ENCODE results near the gene ATP5F1A.
A peak's percentile ranks its signal among the peaks of the same experiment; 100 is the strongest.

The ATP5F1A gene

DNA sequence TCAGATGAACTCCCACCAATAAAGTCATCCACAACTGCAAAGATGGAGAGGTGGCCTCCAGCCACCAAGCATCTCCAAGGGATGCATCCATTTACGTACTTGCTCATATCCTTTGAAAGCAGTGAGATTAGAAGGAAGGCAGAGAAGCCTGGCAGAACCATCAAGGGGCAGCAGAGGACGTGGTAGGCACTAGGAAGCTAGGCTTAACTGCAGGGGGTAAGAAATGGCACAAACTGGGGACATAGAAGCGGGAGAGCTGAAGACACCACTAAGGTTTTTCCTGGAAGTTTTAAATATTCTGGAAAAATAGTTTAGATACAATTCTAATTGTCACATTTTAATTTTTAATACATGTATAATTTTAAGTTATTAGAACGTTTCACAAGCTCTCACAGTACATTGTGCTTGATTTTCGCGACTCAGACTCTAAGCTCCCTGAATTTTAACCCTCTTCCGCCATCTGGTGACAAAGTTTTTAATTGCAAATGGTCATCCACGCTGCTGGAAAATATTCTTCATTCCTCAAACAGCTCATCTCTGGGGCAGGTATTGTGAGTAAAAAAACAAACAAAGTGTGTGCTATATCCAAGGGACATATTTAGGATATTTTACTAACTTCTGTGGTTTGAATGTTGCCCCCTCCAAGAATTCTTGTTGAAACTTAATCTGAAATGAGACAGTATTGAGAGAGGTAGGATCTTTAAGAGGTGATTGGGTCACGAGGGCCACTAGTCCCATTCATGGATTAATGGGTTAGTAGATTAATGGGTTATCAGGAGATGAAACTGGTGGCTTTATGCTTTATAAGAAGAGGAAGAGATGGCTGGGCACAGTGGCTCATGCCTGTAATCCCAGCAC, 24.4 kb downstream of the ATP5F1A start:
- DNase-seq (ENCODE audit: low spot score), result peak; percentile 52

DNA sequence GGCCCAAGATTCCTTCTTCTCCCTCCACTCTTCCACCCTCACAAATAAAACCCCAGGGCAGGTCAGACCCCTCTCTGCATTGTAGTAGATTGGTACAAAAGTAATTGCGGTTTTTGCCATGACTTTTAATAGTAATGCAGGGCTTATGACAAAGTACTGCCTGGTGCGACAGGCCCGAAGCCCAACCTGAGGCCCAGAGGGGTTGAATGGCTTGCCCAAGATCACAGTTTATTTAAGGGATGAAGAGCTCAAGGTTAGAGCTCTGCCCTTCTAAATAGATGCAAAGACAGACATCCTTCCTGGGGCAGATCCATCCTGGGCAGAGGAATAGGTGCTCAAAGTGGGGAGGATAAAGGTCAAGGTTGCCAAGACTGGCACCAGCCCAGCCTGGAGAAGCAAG, 25.1 kb downstream of the ATP5F1A start:
- DNase-seq (ENCODE audit: low spot score), result no peak

DNA sequence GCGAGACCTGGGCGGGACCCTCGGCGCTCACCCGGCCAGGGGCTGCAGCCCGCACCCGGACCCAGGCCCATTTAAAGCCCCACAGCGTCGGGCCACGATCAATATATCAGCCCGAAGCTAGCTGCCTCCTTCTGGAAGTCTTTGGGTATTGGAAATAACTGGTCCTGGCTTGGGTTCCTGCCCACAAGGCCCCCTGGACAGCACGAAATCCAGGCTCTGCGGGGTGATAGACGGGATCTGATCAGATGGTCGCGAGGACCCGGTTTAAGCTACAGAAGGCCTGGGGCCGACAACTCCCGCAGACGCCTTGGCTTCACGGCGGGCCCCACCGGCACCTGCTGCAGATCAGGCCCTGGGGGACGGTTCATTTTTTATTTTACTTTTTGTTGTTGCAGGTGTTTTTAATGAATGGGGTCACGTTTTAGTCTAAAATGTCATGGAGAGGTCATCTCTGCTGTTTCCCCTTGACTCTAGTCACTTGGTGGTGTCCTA, 25.7 kb downstream of the ATP5F1A start:
- DNase-seq (ENCODE audit: low spot score), result no peak

DNA sequence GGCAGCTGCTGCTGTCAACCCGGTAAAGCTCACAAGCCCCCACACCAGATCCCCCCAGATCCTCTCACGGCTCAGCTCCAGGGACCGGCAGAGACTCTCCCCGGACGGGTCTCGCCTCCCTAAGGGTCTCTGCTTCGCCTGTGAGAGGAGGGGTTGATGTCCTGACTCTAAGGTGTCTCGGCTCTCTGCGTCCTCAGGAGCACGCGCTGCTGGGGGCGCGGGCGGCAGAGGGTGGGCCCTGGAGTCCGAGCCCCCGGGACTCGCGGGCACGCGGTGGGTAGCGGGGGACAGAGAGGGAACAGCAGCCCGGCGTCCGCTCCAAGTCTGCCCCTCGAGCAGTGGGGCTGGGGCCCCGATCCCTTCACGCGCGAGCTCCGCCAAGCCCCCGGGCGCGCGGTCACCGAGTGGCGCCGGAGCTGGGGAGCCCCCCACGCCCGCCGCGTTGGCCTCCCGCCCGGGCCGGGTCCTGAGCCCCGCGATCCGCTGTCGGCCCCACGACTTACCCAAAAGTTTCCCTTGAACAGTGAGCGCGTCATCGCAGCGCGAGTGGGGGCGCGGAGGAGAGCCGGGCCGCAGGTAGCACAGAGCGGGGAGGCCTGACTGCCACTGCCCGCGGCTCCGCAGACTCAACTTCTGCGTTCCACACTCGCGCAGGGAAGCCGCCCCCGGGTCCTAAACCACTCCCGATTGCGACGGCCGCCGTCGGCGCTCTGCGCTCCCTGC, 26.3 kb downstream of the ATP5F1A start, which contains the start of gene PSTPIP2:
PSTPIP2 (minus strand) TSS at position 608 of the 723 bp plus-strand sequence; CDS start at position 536, 72 bp downstream.
- DNase-seq (ENCODE audit: low spot score), result peak; percentile 85

DNA sequence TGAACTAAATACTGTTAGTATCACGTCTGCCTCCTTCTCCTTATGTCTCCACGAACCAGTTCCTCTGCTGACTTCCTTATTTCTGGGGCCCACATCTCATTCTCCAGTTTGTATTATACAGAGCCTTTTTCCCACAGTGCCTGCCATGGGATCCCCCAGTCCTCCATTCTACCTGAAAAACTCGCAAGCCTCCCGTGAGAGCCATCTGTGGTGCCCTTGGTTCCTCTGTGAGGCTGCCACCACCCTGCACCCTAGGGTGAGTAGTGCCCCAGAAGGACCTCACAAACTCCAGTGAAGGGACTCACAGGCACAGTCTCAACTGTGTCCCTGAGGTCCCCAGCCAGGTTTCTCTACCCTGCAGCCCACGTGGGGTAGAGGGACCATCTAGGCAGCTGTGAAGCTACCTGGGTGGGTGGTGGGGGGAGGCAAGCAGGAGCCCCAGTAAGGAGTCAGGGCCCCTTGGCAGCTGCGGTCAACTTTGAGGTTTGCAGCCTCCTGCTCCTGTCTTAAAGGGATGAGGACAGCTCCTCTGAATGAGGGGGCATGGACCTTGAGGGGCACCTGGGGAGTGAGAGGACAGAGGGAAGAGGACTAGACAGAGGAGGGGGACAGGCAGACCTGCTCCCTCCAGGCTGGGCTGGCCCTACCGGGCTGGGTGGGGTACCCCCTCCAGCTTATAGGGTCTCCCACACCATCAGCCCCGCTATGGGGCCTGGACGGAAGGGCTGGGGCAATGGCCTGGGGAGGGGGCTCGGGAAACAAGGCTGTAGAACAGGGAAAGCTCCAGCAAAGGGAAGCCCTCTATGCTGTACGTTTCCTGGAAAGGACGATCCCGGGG, 27.1 kb downstream of the ATP5F1A start:
- DNase-seq (ENCODE audit: low spot score), result no peak

DNA sequence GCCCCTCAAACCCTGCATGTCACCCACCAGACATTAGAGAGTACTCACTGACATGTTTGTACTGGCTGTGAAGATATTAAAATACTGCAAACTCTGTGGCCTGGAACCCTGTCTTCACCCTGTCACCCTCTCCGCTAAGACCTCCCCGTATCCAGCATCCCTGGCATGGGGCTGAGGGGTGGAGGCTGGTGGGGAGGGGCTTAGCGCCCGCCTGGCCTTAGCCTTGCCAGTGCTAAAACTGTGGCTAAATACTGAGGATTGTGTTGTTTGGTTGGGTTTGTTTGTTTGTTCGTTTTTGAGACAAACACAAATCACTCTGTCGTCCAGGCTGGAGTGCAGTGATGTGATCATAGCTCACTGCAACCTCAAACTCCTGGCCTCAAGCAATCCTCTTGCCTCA, 27.9 kb downstream of the ATP5F1A start:
- no peak for DNase-seq (ENCODE audit: low spot score)

DNA sequence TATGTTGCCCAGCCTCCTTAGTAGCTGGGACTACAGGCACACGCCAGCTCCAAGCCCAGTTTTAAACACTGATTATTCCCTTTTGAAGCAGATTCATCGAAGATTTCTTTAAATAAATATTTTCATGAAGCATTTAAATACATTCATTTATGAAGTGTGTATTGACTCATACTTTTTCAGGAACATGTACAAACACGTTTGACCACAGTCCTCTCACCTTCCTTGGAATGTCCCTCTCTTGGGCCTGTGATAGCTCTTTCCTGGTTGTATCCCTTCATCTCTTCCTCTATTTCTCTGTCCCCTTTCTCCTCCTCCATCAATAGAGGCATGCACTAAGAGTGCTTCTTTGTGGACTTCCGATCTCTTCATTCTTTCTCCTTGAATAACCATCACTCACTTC, 28.6 kb downstream of the ATP5F1A start:
- DNase-seq (ENCODE audit: low spot score), result no peak

DNA sequence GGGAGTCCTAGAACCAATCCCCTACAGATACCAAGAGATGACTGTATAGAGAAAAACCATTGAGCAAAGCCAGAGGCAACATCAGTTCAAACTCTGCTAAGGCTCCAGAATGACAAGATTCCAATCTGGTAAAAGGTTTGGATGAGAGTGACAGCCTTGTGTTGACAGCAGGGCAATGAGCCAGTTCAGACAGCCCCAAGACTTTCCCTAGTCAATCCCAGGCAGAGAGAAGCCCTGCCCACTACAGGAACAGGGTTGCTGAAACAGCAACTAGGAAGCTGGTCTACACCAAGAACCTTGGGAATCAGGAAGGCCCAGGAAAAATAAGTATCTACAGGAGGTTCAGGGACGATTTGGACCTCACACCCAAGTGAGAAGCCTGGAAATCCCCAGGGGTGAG, 29.3 kb downstream of the ATP5F1A start:
- DNase-seq (ENCODE audit: low spot score), result no peak

DNA sequence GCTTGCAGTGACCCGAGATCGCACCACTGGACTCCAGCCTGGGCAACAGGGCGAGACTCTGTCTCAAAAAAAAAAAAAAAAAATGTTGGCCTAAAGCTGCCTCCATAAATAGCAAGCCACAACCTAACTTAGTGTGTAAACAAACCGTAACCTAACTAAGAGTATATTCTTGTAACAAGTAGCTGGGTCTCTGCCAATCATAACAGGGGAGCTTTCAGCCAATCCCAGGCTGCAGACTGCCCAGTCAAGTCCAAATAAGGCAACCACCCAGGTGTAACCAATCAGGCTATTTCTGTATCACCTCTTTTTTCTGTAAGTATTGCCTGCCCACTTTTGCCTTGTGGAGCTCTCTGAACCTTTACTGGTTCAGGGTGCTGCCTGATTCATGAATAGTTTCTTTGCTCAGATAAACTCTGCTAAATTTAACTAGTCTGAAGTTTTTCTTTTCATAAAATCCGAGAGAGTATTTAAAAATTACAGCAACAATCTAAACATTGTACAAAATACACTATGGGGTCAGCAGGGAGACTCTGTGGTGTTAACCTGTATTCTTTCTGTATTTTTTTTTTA, 30.6 kb downstream of the ATP5F1A start:
- no peak for DNase-seq (ENCODE audit: low spot score)

DNA sequence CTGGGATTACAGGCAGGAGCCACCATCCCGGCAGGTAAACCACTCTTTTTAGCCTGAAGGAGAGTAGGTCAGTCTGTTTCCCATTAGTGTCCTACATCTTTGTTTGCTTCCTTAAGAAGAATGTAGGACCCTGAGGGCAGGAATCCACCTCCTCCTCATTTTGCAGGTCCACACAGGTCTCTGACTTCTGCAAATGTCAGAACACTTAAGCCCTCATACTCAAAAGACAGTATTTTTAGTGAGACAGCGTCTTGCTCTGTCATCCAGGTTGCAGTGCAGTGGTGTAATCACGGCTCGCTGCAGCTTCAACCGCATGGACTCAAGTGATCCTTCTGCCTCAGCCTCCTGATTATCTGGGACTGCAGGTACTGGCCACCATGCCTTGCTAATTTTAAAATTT, 35.3 kb downstream of the ATP5F1A start:
- no peak for DNase-seq (ENCODE audit: low spot score)

DNA sequence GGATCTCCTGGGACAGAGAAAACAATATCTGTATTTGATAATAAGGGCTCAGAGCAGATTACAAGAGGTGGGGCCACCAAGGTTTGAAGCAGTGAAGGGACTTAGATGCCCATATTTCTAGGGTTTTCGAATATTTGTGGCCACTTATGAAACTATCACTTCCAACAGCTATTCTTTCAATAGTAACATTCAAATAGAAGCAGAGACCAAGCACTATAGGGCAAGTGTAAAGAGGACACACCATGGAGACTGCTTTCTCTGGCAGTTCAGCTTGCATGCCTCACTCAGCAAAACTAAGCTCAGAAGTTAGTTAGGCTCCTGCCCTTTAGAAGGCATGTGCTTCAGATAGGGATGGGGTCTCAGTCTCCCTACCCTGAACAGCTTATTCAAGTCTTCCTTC, 36.3 kb downstream of the ATP5F1A start:
- no peak for DNase-seq (ENCODE audit: low spot score)

DNA sequence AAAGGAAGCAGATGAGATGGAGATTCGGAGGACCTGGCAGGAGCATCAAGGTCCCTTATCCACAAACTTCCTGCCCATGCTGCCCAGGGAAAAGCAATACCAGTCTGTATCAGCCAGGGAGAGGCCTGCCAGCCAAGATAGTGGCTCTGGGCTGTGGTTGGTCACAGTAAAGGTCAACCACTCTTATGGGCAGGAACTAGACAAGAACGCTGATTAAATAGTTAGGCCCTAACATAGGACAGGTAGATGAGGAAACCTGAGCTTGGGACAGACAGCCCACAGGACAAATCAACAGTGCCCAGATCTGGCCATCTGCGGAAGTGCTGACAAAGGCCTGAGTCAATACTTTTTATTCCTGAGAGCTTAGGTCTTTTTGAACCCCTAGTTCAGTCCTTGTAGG, 36.7 kb downstream of the ATP5F1A start:
- no peak for DNase-seq (ENCODE audit: low spot score)

DNA sequence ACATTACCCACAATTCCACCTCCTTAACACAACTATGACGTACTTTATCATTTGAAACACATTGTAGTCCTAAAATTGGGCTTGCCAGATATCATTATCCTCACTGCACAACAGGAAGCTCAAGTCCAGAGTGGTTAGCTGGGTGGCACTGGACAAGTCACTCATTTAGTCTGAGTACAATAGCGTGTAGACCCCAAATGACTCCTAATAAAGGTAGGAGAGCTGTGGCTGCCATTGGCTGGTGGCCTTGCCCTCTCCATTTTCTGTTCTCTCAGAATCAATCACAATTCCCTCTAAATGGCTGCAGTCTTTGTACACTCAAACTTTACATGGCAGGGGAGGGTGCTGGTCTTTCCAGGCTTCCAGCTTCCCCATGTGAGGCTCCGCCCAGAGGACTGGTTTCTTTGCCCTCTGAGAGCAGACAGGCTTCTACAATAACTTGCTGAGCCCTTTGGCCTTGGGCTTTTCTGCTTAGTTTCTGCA, 37.7 kb downstream of the ATP5F1A start:
- DNase-seq (ENCODE audit: low spot score), result no peak

DNA sequence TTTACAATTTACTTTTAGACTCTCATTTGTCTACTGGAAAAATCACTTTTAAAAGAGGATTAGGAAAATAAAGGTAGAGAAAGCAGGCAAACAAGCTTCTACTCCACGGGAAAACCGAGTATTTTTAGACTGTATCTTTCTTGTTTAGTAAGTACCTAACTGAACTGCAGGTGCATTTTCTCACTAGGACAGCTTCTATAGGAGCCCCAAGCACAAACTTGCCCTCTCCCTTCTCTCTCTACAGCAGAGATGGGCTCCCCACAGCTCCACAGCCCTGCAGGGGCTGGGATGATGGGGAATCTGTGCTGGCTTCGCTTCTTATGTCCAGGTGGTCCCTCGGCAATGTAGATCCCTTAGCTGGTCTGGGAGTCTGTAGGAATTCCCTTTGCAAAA, 42.3 kb downstream of the ATP5F1A start:
- DNase-seq (ENCODE audit: low spot score), result no peak

DNA sequence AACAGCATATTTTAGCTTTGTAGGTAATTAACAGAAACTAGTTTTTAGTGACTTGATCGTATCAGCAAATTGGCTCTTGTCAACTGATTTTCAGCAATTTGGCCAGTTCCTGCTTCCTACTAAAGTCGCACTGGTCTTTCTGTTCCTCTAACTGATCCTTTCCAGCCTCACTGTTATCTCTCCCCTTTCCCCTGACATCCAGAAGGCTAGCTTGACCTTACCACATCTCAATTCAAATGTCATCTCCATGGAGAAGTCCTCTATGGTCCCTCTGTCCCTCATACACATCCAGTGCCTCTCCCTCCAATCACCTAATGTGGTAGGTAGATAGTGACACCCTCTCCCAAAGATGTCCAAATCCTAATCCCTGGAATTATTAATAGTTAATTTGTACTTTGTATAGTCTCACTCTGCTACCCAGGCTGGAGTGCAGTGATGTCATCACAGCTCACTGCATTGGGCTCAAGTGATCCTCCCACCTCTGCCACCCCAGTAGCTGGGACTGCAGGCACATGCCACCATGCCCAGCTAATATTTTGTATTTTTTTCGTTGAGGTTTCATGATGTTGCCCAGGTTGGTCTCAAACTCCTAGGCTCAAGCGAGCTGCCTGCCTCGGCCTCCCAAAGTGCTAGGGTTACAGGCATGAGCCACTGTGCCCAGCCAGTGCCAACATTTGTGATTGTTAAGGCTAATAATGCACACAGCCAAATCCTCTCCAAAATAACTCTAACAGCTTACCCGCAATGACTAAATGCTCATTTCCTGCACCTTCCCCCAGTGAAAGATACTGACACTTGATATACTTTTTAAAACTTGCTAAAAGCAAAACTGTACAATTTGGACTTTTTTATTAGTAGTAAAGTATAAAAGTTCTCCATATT, 42.9 kb downstream of the ATP5F1A start:
- DNase-seq (ENCODE audit: low spot score), result no peak

DNA sequence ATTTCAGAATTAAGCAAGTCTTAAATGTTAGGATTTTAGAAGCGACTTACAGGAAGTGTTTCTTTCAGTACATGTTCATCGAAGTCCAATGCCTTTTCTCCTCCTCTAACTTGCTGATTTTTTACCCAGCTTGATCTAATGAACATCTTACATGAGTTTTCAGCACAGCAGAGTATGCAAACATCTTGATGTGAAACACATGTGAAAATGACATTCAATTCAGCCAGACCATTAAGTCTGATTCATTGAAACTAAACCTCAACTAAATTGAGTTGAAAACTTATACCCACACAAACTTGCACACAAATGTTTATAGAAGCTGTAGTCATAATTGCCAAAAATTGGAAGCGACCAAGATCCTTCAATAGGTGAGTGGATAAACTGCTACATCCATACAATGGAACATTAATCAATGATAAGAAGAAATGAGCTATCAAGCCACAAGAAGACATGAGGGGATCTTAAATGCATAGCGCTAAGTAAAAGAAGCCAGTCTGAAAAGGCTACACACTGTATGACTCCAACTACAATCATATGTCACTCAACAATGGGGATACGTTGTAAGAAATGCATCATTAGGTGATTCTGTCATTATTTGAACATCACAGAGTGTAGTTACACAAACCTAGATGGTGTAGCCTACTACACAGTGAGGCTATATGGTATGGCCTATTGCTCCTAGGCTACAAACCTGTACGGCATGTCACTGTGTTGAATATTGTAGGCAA, 44.6 kb downstream of the ATP5F1A start:
- DNase-seq (ENCODE audit: low spot score), result no peak

DNA sequence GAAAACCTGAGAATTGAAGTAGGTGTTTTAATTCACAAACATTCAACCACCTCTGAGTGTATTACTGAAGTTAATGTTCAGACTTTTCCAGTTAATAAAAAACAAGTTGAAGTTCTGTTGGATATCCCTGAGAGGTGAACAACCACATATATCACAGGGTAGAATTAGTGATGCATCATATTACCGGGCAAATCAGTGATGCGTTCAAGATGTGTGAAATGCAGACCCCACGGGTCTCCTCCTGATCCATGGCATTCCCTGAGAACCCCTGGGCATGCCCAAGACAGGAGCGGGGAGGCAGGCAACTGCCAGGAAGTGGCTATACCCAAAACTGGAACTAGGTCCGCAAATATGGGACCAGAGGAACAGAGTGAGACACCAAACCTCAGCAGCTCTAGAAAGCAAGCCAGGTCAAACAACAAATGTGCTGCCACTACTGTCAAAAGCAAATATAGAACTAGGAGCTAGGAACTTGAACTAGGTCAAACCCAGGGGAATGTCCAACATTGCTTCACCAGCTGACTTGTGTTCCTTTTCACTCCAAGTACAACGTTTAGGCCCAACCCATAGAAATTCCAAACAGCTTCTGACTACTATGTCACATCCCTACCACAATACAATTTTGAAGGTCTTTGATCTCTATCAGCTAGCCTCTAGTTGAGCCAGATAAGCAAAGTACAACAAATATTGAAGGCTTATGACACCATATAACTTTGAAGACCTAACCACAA, 46.2 kb downstream of the ATP5F1A start:
- DNase-seq (ENCODE audit: low spot score), result peak; percentile 68

DNA sequence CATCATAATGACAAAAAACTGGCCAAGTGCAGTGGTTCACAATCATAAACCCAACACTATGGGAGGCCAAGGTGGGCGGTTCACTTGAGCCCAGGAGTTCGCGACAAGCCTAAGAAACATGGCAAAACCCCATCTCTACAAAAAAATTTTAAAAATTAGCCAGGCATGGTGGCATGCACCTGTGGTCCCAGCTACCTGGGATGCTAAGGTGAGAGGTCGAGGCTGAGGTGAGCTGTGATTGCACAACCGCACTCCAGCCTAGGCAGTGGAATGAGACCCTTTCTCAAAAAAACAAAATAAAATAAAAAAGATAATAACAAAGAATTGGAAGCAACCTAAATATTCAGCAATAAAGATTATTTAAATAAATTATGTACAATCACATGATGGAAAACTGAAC, 47.8 kb downstream of the ATP5F1A start:
- no peak for DNase-seq (ENCODE audit: low spot score)

DNA sequence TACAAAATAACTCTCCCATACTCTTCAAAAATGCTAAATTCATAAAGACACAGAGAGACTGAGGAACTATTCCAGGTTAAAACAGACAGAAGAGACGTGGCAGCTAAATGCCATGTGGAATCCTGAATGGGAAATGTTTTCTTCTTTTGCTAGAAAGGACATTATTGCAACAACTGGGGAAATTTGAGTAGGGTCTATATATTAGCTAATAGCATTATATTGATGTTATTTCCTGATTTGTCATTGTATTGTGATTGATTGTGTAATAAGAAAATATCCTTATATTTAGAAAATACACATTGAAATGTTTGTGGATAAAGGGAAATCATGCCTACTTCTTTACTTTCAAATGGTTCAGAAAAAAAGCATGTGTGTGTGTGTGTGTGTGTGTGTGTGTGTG, 49.5 kb downstream of the ATP5F1A start:
- DNase-seq (ENCODE audit: low spot score), result no peak
